IMR-90 (cell line): ENCODE data around the gene MAJIN. TPM values are rescaled to one million over a fixed set of nuclear protein-coding genes. Genes with fewer than 3 reads are reported as not detected.
A peak's percentile ranks its signal among the peaks of the same experiment; 100 is the strongest.

ENCODE experiments used
- ATAC-seq: fragments of 200-7000 bp; cut with Tn5 transposase; 2 replicates; pipeline ENCODE4 v1.9.1; 2020; ENCODE audit warnings: low read depth, mild to moderate bottlenecking, moderate library complexity
- BruUV-seq: library from RNA; stranded (reverse); fragments of 400-500 nt; replicated peaks from 2 replicates; lab custom pipeline; 2021; lab: Mats Ljungman, UMichigan
- CTCF ChIA-PET: fragments of 300-600 bp; formaldehyde crosslinking; extraction: SDS; loops from one replicate; lab custom pipeline; 2021; ENCODE audit warnings: antibody characterized with exemption; lab: Yijun Ruan, JAX
- POLR2A ChIA-PET: fragments of 300-600 bp; sonication (Branson Sonifier 250); formaldehyde crosslinking; loops from one replicate; lab custom pipeline; 2022; ENCODE audit warnings: antibody characterized with exemption; ENCODE audit not compliant: unreplicated experiment; lab: Charles Lee
- DNase-seq: peaks from one replicate; pipeline ENCODE4 v3.0.0; 2013
- H2AFZ ChIP-seq: replicated peaks from 2 replicates; pipeline ENCODE3; 2013; ENCODE audit warnings: low read length, mild to moderate bottlenecking; ENCODE audit not compliant: poor library complexity
- H2AK5ac ChIP-seq: 2 replicates; pipeline ENCODE4 v1.6.1; 2013; ENCODE audit warnings: low read depth, low read length, inconsistent platforms
- H2AK9ac ChIP-seq: replicated peaks from 2 replicates; pipeline ENCODE3; 2013; ENCODE audit warnings: mild to moderate bottlenecking, low read depth, low read length, moderate library complexity; ENCODE audit not compliant: poor library complexity
- H2BK120ac ChIP-seq: 2 replicates; pipeline ENCODE4 v1.6.1; 2013; ENCODE audit warnings: low read depth, low read length, inconsistent platforms
- H2BK15ac ChIP-seq: 3 replicates; pipeline ENCODE4 v1.6.1; 2013; ENCODE audit warnings: low read depth, low read length, inconsistent platforms
- H2BK20ac ChIP-seq: 2 replicates; pipeline ENCODE4 v1.6.1; 2013; ENCODE audit warnings: low read depth, mild to moderate bottlenecking, inconsistent platforms, low read length, moderate library complexity
- H2BK5ac ChIP-seq: 2 replicates; pipeline ENCODE4 v1.6.1; 2013; ENCODE audit warnings: mild to moderate bottlenecking, low read depth, low read length, inconsistent platforms; ENCODE audit not compliant: poor library complexity, severe bottlenecking
- H3K14ac ChIP-seq: replicated peaks from 2 replicates; pipeline ENCODE4 v1.6.1; 2013; ENCODE audit warnings: low read depth, low read length, inconsistent platforms
- H3K18ac ChIP-seq: 2 replicates; pipeline ENCODE4 v1.6.1; 2013; ENCODE audit warnings: low read depth, low read length, control low read depth
- H3K23ac ChIP-seq: 2 replicates; pipeline ENCODE4 v1.6.1; 2013; ENCODE audit warnings: low read depth, low read length, inconsistent platforms
- H3K27ac ChIP-seq: 2 replicates; pipeline ENCODE4 v1.5.1; 2013; ENCODE audit warnings: mild to moderate bottlenecking, control low read depth, low read length; ENCODE audit not compliant: insufficient read depth
- H3K27me3 ChIP-seq: 2 replicates; pipeline ENCODE4 v1.6.1; 2013; ENCODE audit warnings: low read length; ENCODE audit not compliant: control insufficient read depth, insufficient read depth
- H3K36me3 ChIP-seq: 2 replicates; pipeline ENCODE4 v1.6.1; 2013; ENCODE audit warnings: low read length, mixed read lengths; ENCODE audit not compliant: control insufficient read depth, insufficient read depth
- H3K4ac ChIP-seq: 2 replicates; pipeline ENCODE4 v1.6.1; 2013; ENCODE audit warnings: low read depth, low read length, inconsistent platforms
- H3K4me1 ChIP-seq: 2 replicates; pipeline ENCODE4 v1.6.1; 2013; ENCODE audit warnings: low read length, mixed read lengths; ENCODE audit not compliant: control insufficient read depth, insufficient read depth
- H3K4me2 ChIP-seq: 2 replicates; pipeline ENCODE4 v1.6.1; 2013; ENCODE audit warnings: low read depth, mild to moderate bottlenecking, control low read depth, low read length, moderate library complexity
- H3K4me3 ChIP-seq: 2 replicates; pipeline ENCODE4 v1.5.1; 2013; ENCODE audit warnings: low read depth, mild to moderate bottlenecking, control low read depth, low read length, moderate library complexity; ENCODE audit not compliant: insufficient read depth
- H3K56ac ChIP-seq: 2 replicates; pipeline ENCODE4 v1.6.1; 2013; ENCODE audit warnings: low read length, inconsistent platforms; ENCODE audit not compliant: insufficient read depth; ENCODE audit errors: extremely low read depth
- H3K79me1 ChIP-seq, 2 experiments: 2 replicates each; pipeline ENCODE4 v1.6.1; 2013; ENCODE audit warnings: low read length in 2 of 2, inconsistent platforms in 1 of 2, low read depth in 1 of 2
- H3K9ac ChIP-seq: 2 replicates; pipeline ENCODE4 v1.6.1; 2013; ENCODE audit warnings: low read depth, low read length, control low read depth
- H3K9me1 ChIP-seq: 2 replicates; pipeline ENCODE4 v1.6.1; 2013; ENCODE audit warnings: low read length, inconsistent platforms; ENCODE audit not compliant: insufficient read depth
- H3K9me3 ChIP-seq: 2 replicates; pipeline ENCODE4 v1.6.1; 2013; ENCODE audit warnings: low read length; ENCODE audit not compliant: control insufficient read depth, insufficient read depth
- H4K20me1 ChIP-seq: 2 replicates; pipeline ENCODE4 v1.6.1; 2013; ENCODE audit warnings: low read length, inconsistent platforms; ENCODE audit not compliant: insufficient read depth
- H4K5ac ChIP-seq: 2 replicates; pipeline ENCODE4 v1.6.1; 2013; ENCODE audit warnings: mild to moderate bottlenecking, low read depth, low read length, control low read depth
- H4K8ac ChIP-seq, 2 experiments: 2 replicates each; pipeline ENCODE4 v1.6.1; 2013; ENCODE audit warnings: low read depth in 2 of 2, low read length in 2 of 2, control low read depth in 1 of 2, inconsistent platforms in 1 of 2
- H4K91ac ChIP-seq: 2 replicates; pipeline ENCODE4 v1.6.1; 2013; ENCODE audit warnings: low read depth, low read length, inconsistent platforms; ENCODE audit not compliant: insufficient read depth
- BHLHE40 ChIP-seq: fragments of 150-350 bp; IDR thresholded peaks from 2 replicates; pipeline ENCODE4 v1.6.1; 2016; ENCODE audit warnings: mild to moderate bottlenecking, low read depth, low read length
- CHD1 ChIP-seq: IDR thresholded peaks from 2 replicates; pipeline ENCODE4 v1.6.1; 2012; ENCODE audit warnings: low read depth, low read length, improper control_type of control experiment
- MAFK ChIP-seq: IDR thresholded peaks from 2 replicates; pipeline ENCODE4 v1.6.1; 2012; ENCODE audit warnings: low read depth, low read length, improper control_type of control experiment
- MAZ ChIP-seq: IDR thresholded peaks from 2 replicates; pipeline ENCODE4 v1.6.1; 2012; ENCODE audit warnings: low read depth, mild to moderate bottlenecking, low read length, improper control_type of control experiment, moderate library complexity, borderline replicate concordance
- MXI1 ChIP-seq: IDR thresholded peaks from 2 replicates; pipeline ENCODE4 v1.6.1; 2012; ENCODE audit warnings: low read depth, mild to moderate bottlenecking, low read length, moderate library complexity, borderline replicate concordance
- NFE2L2 ChIP-seq: fragments of 150-350 bp; IDR thresholded peaks from 2 replicates; pipeline ENCODE4 v1.6.1; 2016; ENCODE audit warnings: low read depth, mild to moderate bottlenecking, low read length
- POLR2A ChIP-seq: IDR thresholded peaks from 2 replicates; pipeline ENCODE4 v1.6.1; 2012; ENCODE audit warnings: mild to moderate bottlenecking, low read depth, low read length
- RAD21 ChIP-seq: IDR thresholded peaks from 2 replicates; pipeline ENCODE4 v1.6.1; 2012; ENCODE audit warnings: low read length, improper control_type of control experiment
- RCOR1 ChIP-seq: IDR thresholded peaks from 2 replicates; pipeline ENCODE4 v1.6.1; 2012; ENCODE audit warnings: mild to moderate bottlenecking, low read length, improper control_type of control experiment; ENCODE audit not compliant: insufficient replicate concordance
- RFX5 ChIP-seq: IDR thresholded peaks from 2 replicates; pipeline ENCODE4 v1.8.0; 2012; ENCODE audit warnings: low read depth, mild to moderate bottlenecking, low read length, moderate library complexity
- SMC3 ChIP-seq: fragments of 150-350 bp; IDR thresholded peaks from 2 replicates; pipeline ENCODE4 v1.6.1; 2016; ENCODE audit warnings: low read depth, mild to moderate bottlenecking, antibody characterized with exemption, low read length, moderate library complexity
- WGBS, 2 experiments: methylation state at CpG; one replicate each; pipeline versions ENCODE4 v1.1.5 to v1.1.7; 2013; ENCODE audit warnings: missing lambda C conversion rate in 2 of 2; ENCODE audit not compliant: insufficient read length in 1 of 2; ENCODE audit errors: extremely low coverage in 2 of 2; 5-methylcytosine and 5-hydroxymethylcytosine counted together
- dilution Hi-C: fragments of 300-500 bp; cut with HindIII; formaldehyde crosslinking; loops from one replicate; pipeline ENCODE4 v1.14.3; 2018; ENCODE audit warnings: low sequenced_read_pairs; ENCODE audit not compliant: unreplicated experiment
- in situ Hi-C: fragments of 300-500 bp; cut with MboI; formaldehyde crosslinking; loops from 3 replicates; pipeline ENCODE4 v1.14.3; 2019; ENCODE audit warnings: low sequenced_read_pairs, inconsistent platforms, mixed read lengths
- intact Hi-C: fragments of 100-400 bp; cut with micrococcal nuclease; formaldehyde crosslinking; loops from 2 replicates; pipeline ENCODE4 v1.10.0; 2022
- polyA plus RNA-seq, 3 experiments: library from polyadenylated mRNA; depleted of rRNA; stranded (reverse); fragments of >200 nt; gene quantifications; 2 replicates each; pipeline ENCODE4 v1.2.3, GENCODE V29; 2012; ENCODE audit warnings: low replicate concordance in 1 of 3
- total RNA-seq: library from RNA; depleted of rRNA; stranded (reverse); fragments of >200 nt; gene quantifications from 2 replicates; pipeline ENCODE4 v1.2.3, GENCODE V29; 2012
- TF ChIP-seq, protein P1 (sequence below): fragments of 150-350 bp; IDR thresholded peaks from 2 replicates; pipeline ENCODE4 v1.6.1; 2017; ENCODE audit warnings: mild to moderate bottlenecking, antibody characterized with exemption, low read length, low read depth
- TF ChIP-seq, protein P2 (sequence below): conservative IDR thresholded peaks from 2 replicates; pipeline ENCODE4 v1.5.1; 2012; ENCODE audit warnings: mild to moderate bottlenecking, low read depth, low read length, improper control_type of control experiment

Gene MAJIN
- total and polyA plus RNA-seq, 2 of the 4 experiments (the other 2 are of a cell fraction): not detected

DNA sequence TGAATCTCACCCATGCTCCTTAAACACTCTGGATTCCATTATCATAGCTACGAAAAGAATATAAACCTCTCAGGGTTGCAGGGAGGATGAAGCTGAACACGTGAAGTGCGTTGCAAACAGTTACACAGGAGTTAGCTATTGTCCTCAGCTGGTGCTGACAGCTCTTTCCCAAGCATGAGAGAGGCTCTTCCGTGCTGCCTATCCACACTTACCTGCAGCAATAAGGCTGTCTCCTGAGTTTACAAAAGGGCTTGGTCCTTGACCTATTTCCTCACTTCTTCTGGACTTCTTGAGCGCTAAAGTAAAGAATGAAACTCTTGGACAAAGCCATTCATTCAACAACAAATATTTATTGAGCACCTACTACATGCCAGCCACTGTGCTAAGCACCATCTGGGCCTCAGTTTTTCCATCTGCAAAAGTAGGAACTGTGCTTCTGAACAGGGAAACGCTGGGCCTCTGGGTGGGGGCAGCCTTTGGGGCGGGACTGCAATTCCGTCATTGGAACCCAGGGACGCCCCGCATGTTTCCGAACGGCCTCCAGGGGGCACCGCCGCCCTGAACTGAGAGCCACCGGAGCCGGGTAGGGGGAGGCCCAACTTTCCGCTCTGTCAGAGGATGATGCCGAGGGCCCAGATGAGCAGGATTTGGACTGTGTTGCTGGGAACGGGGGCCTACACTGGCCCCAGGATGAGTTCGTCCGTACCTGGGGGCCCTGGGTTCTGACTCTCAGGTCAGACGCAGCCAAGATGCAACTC, 41.4 kb upstream of the MAJIN start:
- intact Hi-C loops (loop anchor here (2.0 kb wide), 1 partner anchor 103 kb away; the partner anchor contains the start of gene ZNHIT2), dilution Hi-C loops (no loop called here), in situ Hi-C loops (no loop called here)
- Histone ChIP-seq H3K18ac (peak overlapping the region; percentile 46), H3K4me2 (peak overlapping the region; percentile 66), H3K79me1 (peaks cover 15 to 39% of the 10 kb centered on the region in 2 experiments), H2BK15ac (peak overlapping the region; percentile 66; the same call in 2 of the 3 replicates), H2AK5ac (peak overlapping the region; percentile 99), H2BK20ac (no peak overlapping the region), H2BK5ac (peak overlapping the region; percentile 81), H3K36me3 (no peaks in the 10 kb centered on the region), H3K23ac (peak overlapping the region; percentile 77), H4K8ac (peak overlapping the region; percentile 97 to 98), H3K9me3 (no peaks in the 10 kb centered on the region), H2AK9ac (peak overlapping the region; percentile 98), H3K9ac (peak overlapping the region; percentile 74), H4K91ac (peak overlapping the region; percentile 91), H3K56ac (peak overlapping the region; percentile 82), H3K14ac (peak overlapping the region; percentile 94), H3K4me1 (peaks cover 5% of the 10 kb centered on the region), H3K27me3 (no peaks in the 10 kb centered on the region), H3K4ac (peak overlapping the region; percentile 86), H3K4me3 (peak overlapping the region; percentile 57), H2BK120ac (peak overlapping the region; percentile 87), H3K27ac (peak overlapping the region; percentile 83), H3K9me1 (peaks cover 15% of the 10 kb centered on the region), H4K20me1 (no peaks in the 10 kb centered on the region), H2AFZ (peak overlapping the region; percentile 98), H4K5ac (peak overlapping the region; percentile 85)
- ATAC-seq: peak; percentile 91
- TF ChIP-seq RFX5: no peak
- TF ChIP-seq MAZ: peak; percentile 85
- TF ChIP-seq POLR2A: peak; percentile 70
- TF ChIP-seq MXI1: peak; percentile 25; the same call in 1 of the 2 replicates
- TF ChIP-seq CHD1: no peak
- TF ChIP-seq RAD21: peak; percentile 69
- no peak for TF ChIP-seq RCOR1
- 0 out of 2 replicates have a peak, but pooled peaks have one; percentile 16 for TF ChIP-seq NFE2L2
- TF ChIP-seq, protein P1, sequence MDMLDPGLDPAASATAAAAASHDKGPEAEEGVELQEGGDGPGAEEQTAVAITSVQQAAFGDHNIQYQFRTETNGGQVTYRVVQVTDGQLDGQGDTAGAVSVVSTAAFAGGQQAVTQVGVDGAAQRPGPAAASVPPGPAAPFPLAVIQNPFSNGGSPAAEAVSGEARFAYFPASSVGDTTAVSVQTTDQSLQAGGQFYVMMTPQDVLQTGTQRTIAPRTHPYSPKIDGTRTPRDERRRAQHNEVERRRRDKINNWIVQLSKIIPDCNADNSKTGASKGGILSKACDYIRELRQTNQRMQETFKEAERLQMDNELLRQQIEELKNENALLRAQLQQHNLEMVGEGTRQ: no peak
- TF ChIP-seq BHLHE40: no peak
- TF ChIP-seq MAFK: no peak
- TF ChIP-seq SMC3: peak; percentile 53
- TF ChIP-seq, protein P2, sequence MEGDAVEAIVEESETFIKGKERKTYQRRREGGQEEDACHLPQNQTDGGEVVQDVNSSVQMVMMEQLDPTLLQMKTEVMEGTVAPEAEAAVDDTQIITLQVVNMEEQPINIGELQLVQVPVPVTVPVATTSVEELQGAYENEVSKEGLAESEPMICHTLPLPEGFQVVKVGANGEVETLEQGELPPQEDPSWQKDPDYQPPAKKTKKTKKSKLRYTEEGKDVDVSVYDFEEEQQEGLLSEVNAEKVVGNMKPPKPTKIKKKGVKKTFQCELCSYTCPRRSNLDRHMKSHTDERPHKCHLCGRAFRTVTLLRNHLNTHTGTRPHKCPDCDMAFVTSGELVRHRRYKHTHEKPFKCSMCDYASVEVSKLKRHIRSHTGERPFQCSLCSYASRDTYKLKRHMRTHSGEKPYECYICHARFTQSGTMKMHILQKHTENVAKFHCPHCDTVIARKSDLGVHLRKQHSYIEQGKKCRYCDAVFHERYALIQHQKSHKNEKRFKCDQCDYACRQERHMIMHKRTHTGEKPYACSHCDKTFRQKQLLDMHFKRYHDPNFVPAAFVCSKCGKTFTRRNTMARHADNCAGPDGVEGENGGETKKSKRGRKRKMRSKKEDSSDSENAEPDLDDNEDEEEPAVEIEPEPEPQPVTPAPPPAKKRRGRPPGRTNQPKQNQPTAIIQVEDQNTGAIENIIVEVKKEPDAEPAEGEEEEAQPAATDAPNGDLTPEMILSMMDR: peak; percentile 87
- POLR2A ChIA-PET: interaction anchor here (0.7 kb wide), 1 partner anchor 211 kb away, joined by 14 read pairs; no protein-coding TSS in a partner anchor
- CTCF ChIA-PET: interaction anchor here (0.5 to 1.6 kb wide), 4 partner anchors 11 to 236 kb away, joined by 3 to 5 read pairs (median 3); no protein-coding TSS in a partner anchor
- peak; percentile 82 for DNase-seq
- 31% methylated on average over 2 of the region's 22 CpGs; no CpG with 5 or more reads in 1 of the 2 experiments for WGBS, 2 experiments
- BruUV-seq: no TSS peak
